GM03348 (cell line): ENCODE results near the gene SLC35B2.

Source experiments
- DNase-seq: peaks from one replicate; pipeline ENCODE4 v3.0.0; 2012; ENCODE audit warnings: low spot score

SLC35B2 gene

DNA sequence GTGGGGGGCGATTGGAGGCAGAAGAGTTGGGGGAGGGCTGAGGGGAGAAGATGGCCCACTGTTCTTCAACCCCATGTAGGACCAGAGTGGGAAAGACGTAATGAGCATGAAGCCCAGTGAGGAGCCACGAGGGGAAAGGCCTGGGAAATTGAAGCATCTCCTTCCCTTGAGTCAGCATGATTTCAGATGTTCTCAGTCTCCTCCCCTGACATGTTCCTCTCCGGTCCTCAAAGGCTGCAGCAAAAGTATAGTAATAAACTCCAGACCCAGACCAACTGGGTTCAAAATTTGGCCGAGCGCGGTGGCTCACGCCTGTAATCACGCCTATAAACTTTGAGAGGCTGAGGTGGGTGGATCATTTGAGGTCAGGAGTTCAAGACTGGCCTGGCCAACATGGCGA lies 9.9 kb upstream of the SLC35B2 start:
- no peak for DNase-seq

GRCh38 chr6:44266347-44266746 lies 9.0 kb upstream of the SLC35B2 start:
- DNase-seq: no peak

DNA sequence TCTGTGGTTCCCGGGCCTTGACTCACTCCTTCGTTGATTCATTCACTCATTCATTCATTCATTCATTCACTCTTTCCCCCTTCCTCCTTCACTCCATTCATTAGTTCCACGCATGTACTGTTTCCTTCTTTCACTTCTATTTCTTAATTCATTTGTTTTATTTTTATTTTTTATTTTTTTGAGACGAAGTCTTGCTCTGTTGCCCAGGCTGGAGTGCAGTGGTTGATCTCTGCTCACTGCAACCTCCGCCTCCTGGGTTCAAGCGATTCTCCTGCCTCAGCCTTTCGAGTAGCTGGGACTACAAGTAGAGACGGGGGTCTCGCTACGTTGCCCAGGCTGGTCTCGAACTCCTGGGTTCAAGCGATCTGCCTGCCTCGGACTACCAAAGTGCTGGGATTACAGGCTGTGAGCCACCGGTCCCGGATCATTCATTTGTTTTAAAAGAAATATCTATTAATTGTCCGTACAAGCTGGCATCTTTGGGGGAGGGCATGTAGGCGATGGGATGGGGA lies 8.4 kb upstream of the SLC35B2 start:
- DNase-seq: no peak

DNA sequence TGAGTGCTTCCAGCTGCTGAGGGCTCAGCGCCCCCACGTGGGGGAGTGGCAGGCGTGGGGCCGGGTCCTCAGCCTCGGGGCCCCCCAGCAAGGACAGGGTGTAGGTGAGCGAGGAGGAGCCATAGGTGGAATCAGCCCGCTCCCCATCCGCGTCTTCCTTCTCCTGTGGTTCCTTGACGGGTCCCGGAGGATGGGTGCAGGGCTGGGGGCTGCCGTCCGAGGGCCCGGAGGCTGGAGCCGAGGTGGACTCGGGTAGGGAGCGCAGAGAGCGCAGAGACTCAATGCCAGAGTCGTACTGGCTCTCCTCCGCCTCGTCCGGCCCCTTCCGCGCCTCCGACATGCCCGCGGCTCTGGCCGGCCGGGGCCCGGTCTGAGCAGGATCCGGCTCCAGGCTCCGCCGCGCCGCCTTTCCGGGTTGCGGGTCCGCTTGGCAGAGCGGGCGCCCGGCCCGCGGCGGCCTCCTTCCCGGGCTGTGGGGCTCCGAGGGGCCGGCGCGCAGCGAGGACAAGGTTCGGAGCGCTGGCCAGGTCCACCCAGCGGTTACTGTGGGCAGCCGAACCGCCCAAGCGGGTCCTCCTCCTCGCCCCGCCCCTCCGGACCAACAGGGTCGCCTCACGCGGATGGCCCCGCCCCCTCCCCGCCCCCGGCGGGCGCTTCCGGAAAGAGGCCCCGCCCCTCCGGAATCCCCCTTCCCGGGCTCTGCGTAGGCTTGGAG lies 7.8 kb upstream of the SLC35B2 start, which contains the start of gene NFKBIE:
TSS of gene NFKBIE (minus strand) at position 545 of the 715 bp plus-strand sequence. CDS start at position 340, 205 bp downstream.
- DNase-seq: peak; percentile 99

- DNase-seq: no peak
Measured at GRCh38 chr6:44264154-44265006, 7.1 kb upstream of the SLC35B2 start.

DNA sequence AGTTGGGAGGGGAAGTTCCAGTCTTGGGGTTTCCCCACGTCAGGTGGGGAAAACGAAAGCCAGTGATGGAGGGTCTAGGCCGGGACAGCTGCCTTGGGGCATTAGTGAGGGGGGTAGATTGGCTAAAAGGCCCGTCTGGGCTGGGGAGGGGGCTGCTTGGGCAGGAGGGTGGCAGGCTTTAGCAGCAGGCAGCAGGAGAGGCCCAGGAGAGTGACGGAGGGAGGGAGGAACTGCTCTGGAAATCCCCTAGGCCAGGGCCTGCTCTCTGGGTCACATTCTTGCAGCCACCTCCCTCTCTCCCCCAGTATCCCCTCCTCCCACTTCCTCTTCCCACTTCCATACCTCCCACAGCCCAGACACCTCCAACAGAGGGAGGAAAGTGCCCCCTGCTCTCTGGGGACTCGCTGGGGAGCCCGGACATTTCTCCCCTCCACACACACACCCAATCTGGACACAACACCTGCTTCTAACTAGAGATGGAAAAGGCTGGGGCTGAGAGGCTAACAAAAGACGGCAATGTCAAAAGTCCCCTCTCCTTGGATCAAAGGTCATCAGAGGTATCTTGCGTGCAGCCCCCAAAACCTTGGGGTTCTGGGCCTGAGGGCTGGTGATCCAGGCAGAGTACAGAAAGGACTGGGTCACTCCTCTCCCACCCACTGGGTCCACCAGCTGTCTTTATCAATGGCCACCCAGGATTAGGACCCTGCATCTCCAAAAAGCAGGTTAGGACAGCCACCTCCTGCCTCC lies 6.2 kb upstream of the SLC35B2 start:
- DNase-seq: no peak

DNA sequence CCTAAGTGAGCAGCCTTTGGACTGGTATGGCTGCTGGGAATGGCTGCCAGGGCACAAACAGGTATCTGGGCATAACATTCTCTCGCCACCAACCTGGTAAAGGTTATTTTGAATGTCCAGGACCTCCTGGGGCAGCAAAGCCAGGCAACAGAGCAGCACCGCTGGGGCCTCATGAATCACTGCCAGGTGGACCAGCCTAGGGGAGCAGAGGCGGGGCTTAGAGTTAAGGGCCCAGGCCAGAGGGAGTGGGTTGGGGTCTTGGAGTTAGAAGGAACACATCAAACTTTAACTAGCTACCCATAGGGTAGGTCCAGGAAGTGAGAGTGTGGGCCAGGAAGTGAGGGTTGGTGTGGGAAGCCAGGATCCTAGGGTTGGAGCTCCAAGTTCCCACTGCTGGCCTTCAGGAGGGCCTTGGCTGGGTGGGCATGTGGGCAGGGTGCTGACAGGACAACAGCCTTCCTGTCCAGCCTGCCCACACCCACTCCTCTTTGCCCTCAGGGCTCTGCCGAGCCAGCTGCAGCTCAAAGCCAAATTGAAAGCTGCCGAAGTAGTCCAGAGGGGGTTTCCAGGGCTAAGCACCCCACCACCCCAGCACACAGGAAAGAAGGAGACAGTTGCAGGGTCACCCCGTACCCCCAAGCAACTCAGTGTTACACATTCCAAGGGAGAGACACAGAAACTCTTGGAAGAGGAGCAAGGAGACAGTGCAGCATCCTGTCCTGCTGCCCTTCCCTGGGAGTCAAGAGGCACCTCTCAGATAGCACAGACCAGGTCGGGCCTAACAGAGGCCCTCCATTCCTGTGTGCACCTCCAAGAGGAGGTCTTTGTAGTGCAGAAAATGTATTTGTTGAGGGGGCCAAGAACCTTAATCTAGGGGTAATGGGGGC lies 5.4 kb upstream of the SLC35B2 start:
- DNase-seq: no peak

DNA sequence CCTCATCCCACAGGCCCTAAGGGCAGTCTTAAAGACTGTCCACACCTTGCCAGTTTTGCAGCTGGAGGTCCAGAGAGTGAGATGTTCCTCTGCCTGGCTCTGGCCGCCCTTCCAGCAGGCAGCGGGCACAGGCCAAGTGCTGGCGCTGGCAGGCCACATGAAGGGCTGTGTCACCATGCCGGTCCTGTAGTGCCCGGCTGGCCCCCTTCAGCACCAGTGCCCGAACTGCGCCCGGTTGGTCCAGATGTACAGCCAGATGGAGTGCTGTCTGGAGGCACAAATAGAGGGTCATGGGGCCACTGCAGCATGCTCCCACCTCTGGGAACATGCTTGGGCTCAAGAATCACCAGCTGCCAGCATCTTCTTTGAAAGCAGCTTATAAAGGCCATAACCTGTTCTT lies 4.3 kb upstream of the SLC35B2 start:
- no peak for DNase-seq

- DNase-seq: no peak
Measured at GRCh38 chr6:44260451-44261297, 3.3 kb upstream of the SLC35B2 start.

DNA sequence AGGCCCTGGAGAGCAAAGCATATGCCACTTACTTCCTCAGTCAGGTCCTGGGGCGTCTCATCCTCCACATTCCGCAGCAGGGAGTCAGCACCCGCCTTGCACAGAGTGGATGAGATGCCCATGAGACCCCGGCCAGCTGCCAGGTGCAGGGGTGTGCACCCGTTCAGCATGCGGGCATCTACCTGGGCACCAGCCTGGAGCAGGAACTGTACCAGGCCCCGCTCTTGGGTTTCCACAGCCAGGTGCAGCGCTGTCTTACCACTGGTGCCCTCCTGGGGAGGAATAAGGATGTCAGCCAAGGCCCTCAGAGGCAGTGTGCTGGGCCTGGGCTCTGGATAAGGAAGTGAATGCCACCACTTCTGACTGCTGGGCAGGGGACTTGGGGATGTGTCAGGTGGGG lies 2.7 kb upstream of the SLC35B2 start:
- no peak for DNase-seq

DNA sequence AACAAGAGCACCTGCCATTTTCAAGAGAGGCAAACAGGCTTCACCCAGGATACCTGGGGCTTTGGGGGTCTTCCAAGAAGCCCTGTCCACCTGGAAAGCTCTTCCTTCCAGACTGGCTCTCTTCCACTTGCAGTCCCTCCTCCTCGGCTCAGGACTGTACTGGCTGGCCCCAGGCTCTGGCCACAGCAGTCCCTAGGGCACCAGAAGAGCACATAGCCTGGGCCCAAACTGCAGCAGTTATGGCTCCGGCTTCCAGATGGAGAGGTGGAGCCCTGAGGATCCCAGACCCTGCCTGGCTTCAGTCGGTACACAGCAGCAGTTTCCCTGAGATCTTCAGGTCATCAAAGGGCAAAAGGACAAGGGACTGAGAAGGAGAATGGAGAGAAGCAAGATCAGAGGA lies 1.6 kb upstream of the SLC35B2 start:
- no peak for DNase-seq

DNA sequence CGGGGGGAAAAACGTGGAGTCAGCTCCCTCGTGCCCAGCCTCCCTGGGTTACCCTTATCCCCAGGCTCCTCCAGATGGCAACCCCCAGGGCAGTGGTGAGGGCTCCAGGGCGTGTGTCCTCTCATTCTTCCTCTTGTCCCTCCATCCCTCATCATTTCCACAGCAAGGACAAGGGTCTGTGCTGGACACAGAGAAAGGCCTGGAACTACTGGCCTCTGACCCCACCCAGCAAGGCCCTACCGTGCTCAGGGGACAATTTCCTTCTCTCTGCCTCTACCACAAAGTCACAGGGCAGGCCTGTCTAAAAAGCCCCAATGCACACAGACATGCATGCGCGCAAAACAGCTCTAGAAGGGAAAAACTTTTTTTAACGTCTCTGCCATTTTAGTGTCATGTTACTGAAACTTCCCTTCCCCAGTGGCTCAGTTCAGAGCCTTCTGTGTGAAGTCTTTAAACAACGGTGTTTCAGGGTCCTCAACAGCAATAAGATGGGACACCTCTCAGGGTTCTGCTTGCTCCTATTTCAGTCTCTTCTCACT lies 1.1 kb upstream of the SLC35B2 start:
- no peak for DNase-seq

DNA sequence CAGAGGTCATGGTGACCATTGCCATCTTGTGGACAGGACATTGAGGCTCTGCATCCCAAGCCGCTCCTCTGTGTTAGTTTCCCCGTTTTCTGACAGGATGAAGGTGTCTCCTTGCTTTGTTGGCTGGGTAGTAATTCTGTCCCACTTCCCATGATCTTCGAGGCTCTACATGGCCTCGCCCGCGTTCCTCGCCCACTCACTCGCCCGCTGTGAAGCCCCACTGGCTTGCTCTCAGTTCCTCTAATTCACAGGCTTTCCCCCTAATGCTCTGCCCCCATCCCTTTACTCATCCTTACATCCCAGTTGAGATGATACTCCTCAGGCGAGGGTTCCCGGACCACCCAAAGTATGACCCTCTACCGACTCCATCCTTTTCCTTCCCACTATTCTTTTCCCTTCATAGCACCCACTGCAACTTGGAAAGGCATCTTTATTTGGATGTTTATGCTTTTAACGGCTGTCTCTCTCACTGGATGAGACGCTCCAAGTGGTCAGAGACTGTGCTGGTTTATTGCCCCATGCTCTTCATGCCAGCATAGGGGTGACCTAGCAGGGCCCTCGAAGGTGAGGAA lies 511 bp upstream of the SLC35B2 start:
- DNase-seq: no peak

GRCh38 chr6:44256775-44257024 lies 628 bp downstream of the SLC35B2 start:
- DNase-seq: no peak

DNA sequence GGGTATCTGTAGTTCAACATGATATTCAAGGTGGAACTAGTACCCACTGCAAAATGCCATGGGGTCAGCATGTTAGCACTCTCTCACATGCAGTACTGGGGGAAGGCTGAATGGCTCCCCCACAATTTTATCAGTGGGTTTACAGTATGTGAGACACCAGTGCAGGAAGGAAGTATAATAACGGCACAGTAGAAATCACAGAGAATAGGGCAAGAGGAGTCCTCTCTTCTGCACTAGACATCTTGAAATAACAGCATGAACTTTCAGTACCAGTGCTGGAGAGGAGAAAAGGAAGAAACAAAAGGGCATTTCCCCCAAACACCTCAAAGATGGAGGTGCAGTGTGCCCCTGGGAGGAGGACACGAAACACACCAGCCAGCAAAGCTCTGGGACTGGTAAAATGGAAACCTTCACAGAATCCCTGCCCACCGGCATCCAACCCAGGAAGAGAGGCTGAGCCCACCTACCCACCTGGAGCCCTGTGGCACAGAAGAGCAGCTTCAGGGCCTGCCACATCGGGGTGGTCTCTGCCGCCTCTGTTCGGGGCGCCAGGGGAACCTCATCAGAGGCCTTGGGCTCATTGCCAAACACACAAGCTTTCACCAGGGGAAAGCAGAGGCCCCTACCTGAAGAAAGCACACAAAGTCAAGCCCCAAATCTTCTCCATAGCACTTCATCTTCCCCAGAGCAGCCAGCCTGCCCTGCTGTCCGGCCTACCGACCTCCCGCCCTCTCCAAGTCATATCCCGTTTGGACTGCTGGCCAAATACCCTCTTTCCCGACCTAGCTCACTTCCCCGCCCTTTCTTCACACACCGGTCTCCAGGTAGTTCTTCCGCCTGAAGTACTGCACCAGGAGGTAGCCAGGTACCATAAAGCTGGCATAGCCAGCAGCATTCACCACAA lies 1.2 kb downstream of the SLC35B2 start:
- no peak for DNase-seq

- DNase-seq: no peak
Measured at GRCh38 chr6:44255105-44255808, 2.1 kb downstream of the SLC35B2 start.

DNA sequence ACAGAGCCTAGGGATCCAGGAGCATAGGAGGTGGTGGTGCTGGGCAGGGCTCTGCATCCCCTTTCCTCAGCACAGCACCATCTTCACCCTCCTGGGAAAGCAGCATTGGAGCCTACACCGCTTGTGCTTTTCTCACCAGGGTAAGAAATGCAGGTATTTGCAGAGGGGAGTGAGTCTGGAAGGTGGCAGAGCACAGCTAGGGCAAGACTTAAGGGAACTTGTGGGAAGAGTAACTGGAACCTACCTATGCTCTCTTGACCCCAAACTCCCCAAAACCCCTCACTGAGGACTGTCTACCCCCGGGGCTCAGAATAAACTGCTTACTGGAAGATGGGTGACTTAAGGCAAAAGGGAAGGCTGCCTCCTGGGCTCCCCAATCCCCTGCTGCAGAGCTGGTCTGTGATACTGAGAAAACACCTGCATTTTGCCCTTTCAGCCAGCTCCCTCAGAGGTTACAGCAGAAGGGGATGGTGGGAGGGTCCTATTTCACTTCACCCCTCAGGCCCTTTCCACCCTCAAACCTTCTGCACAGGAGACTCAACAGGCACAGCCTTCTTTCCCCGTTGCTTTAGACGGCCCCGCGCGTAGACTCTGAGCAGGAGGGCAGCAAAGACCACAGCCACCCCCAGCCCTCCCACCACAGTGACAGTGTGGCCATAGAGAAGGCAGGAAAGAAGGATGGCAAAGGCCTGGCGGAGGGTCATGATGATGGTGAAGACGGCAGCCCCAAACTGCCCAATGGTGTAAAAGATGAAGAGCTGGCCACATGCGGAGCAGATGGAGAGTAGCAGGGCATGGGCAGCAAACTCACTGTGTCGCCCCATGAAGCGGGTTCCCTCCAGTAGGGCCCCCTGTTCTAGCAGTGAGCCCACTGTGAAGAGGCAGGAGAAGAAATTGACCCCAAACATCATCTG lies 2.9 kb downstream of the SLC35B2 start:
- no peak for DNase-seq
